HepG2 (cell line): ENCODE measurements around the gene PCYT2. TPM values are rescaled to one million over a fixed set of nuclear protein-coding genes. Genes with fewer than 3 reads are reported as not detected.

ENCODE experiments used
- ATAC-seq: fragments of 200-7000 bp; cut with Tn5 transposase; 3 replicates; pipeline ENCODE4 v1.9.1; 2020; ENCODE audit warnings: mild to moderate bottlenecking, moderate library complexity
- BruUV-seq: library from RNA; stranded (reverse); fragments of 400-500 nt; replicated peaks from 2 replicates; lab custom pipeline; 2021; lab: Mats Ljungman, UMichigan
- CTCF ChIA-PET: fragments of 300-600 bp; formaldehyde crosslinking; extraction: SDS; loops from one replicate; lab custom pipeline; 2021; ENCODE audit warnings: low total read pairs, inconsistent platforms, low intra/inter-chr PET ratio; lab: Yijun Ruan, JAX
- POLR2A ChIA-PET: fragments of 350-600 bp; sonication (Branson Sonifier 250); formaldehyde crosslinking; loops from one replicate; lab custom pipeline; 2020; ENCODE audit warnings: antibody characterized with exemption, inconsistent platforms; lab: Yijun Ruan, JAX
- DNase-seq: peaks from one replicate; pipeline ENCODE4 v3.0.0-alpha.2; 2015; ENCODE audit warnings: low spot score
- FAIRE-seq: peaks from 3 replicates; lab custom pipeline; 2011; peaks lifted over from hg19 to GRCh38; lab: Jason Lieb, UNC
- H2AFZ ChIP-seq: one replicate; pipeline ENCODE4 v1.6.1; 2011; ENCODE audit warnings: low read length, inconsistent platforms
- H3K27ac ChIP-seq: fragments of 300-600 bp; 3 replicates; pipeline ENCODE4 v1.8.0; 2011; ENCODE audit warnings: mixed run types, mild to moderate bottlenecking, mixed read lengths, low read length, inconsistent platforms; ENCODE audit not compliant: insufficient read depth; ENCODE audit errors: extremely low read length
- H3K27me3 ChIP-seq, 2 experiments: fragments of 200-600 bp in 1 of 2; 2 replicates in 1 of 2; 3 replicates in 1 of 2; pipeline versions ENCODE4 v1.6.0 to v1.8.0; 2011; ENCODE audit warnings: low read length in 2 of 2, mild to moderate bottlenecking in 2 of 2, moderate library complexity in 2 of 2, inconsistent platforms in 1 of 2; ENCODE audit not compliant: insufficient read depth in 2 of 2, control insufficient read depth in 1 of 2
- H3K36me3 ChIP-seq, 2 experiments: fragments of 200-600 bp in 1 of 2; replicated peaks in 1 of 2; 2 replicates in 1 of 2; 3 replicates in 1 of 2; pipeline versions ENCODE4 v1.5.1 to v1.8.0; 2011; ENCODE audit warnings: low read length in 2 of 2, inconsistent platforms in 1 of 2; ENCODE audit not compliant: insufficient read depth in 2 of 2, control insufficient read depth in 1 of 2
- H3K4me1 ChIP-seq: 2 replicates; pipeline ENCODE4 v1.5.1; 2012; ENCODE audit warnings: low read length, inconsistent platforms; ENCODE audit not compliant: insufficient read depth
- H3K4me2 ChIP-seq: 2 replicates; pipeline ENCODE4 v1.6.0; 2011; ENCODE audit warnings: low read depth, low read length, inconsistent platforms
- H3K4me3 ChIP-seq, 3 experiments: fragments of 200-600 bp in 1 of 3; sonication (generic), shearing (Covaris generic) in 1 of 3; replicated peaks in 1 of 3; 2 replicates each; pipeline ENCODE4 v1.5.1; 2011 to 2016; ENCODE audit warnings: low read length in 3 of 3, inconsistent platforms in 2 of 3, low read depth in 2 of 3, mild to moderate bottlenecking in 2 of 3, control low read depth in 1 of 3, mixed read lengths in 1 of 3; ENCODE audit not compliant: insufficient read depth in 1 of 3
- H3K79me2 ChIP-seq: one replicate; pipeline ENCODE4 v1.6.1; 2011; ENCODE audit warnings: low read length, inconsistent platforms; ENCODE audit not compliant: insufficient read depth
- H3K9ac ChIP-seq: 2 replicates; pipeline ENCODE4 v1.6.0; 2011; ENCODE audit warnings: mild to moderate bottlenecking, low read depth, low read length, inconsistent platforms; ENCODE audit not compliant: insufficient read depth
- H3K9me3 ChIP-seq: 2 replicates; pipeline ENCODE4 v1.5.1; 2012; ENCODE audit warnings: mild to moderate bottlenecking, low read length
- H4K20me1 ChIP-seq: 2 replicates; pipeline ENCODE4 v1.6.0; 2011; ENCODE audit warnings: inconsistent platforms, mild to moderate bottlenecking, low read length, moderate library complexity; ENCODE audit not compliant: insufficient read depth
- ADNP ChIP-seq: sonication (generic); formaldehyde crosslinking; IDR thresholded peaks from 2 replicates; pipeline ENCODE4 v1.4.0; 2020; ENCODE audit warnings: missing genetic modification reagents
- EED ChIP-seq: sonication (generic); formaldehyde crosslinking; IDR thresholded peaks from 2 replicates; pipeline ENCODE4 v1.5.0; 2020; ENCODE audit warnings: mild to moderate bottlenecking, missing genetic modification reagents
- HIVEP1 ChIP-seq: sonication (generic); formaldehyde crosslinking; IDR thresholded peaks from 2 replicates; pipeline ENCODE4 v1.4.0; 2020; ENCODE audit warnings: mild to moderate bottlenecking, missing genetic modification reagents
- KLF15 ChIP-seq: sonication (generic); formaldehyde crosslinking; IDR thresholded peaks from 2 replicates; pipeline ENCODE4 v1.8.1; 2023; ENCODE audit warnings: borderline replicate concordance, mild to moderate bottlenecking, inconsistent platforms, missing genetic modification reagents, mixed read lengths
- MEF2D ChIP-seq: sonication (generic); formaldehyde crosslinking; IDR thresholded peaks from 2 replicates; pipeline ENCODE4 v1.5.1; 2020; ENCODE audit warnings: mild to moderate bottlenecking, missing genetic modification reagents
- PLRG1 ChIP-seq: fragments of 450-650 bp; conservative IDR thresholded peaks from 2 replicates; pipeline ENCODE4 v1.6.1; 2016
- RBFOX2 ChIP-seq: fragments of 200-400 bp; formaldehyde crosslinking; IDR thresholded peaks from 2 replicates; pipeline ENCODE4 v1.6.1; 2017; ENCODE audit warnings: low read depth, mild to moderate bottlenecking, low read length
- SIX1 ChIP-seq: sonication (generic); formaldehyde crosslinking; IDR thresholded peaks from 2 replicates; pipeline ENCODE4 v1.4.0; 2020; ENCODE audit warnings: missing genetic modification reagents, borderline replicate concordance
- ZIK1 ChIP-seq: sonication (generic); formaldehyde crosslinking; IDR thresholded peaks from 2 replicates; pipeline ENCODE4 v1.5.0; 2020; ENCODE audit warnings: mild to moderate bottlenecking, low read depth, missing genetic modification reagents, borderline replicate concordance
- ZNF143 ChIP-seq: sonication (generic); formaldehyde crosslinking; IDR thresholded peaks from 2 replicates; pipeline ENCODE4 v1.4.0; 2020; ENCODE audit warnings: missing genetic modification reagents
- ZNF724P ChIP-seq: sonication (generic); formaldehyde crosslinking; IDR thresholded peaks from 2 replicates; pipeline ENCODE4 v1.8.0; 2022; ENCODE audit warnings: missing genetic modification reagents, borderline replicate concordance
- ZNF772 ChIP-seq: sonication (generic); formaldehyde crosslinking; IDR thresholded peaks from 2 replicates; pipeline ENCODE4 v1.5.0; 2020; ENCODE audit warnings: mild to moderate bottlenecking, missing genetic modification reagents
- WGBS: methylation state at CpG from one replicate; pipeline ENCODE4 v1.1.6; 2017; ENCODE audit warnings: low lambda C conversion rate; 5-methylcytosine and 5-hydroxymethylcytosine counted together
- in situ Hi-C: cut with HindIII; loops from 2 replicates; pipeline ENCODE4 v1.10.0; 2017; ENCODE audit warnings: low pct_unique_long_range_greater_than_20kb; ENCODE audit not compliant: extremely low pct_ligation_motif_present
- intact Hi-C: fragments of 100-400 bp; cut with micrococcal nuclease; formaldehyde crosslinking; loops from one replicate; pipeline ENCODE4 v1.10.0; 2022; ENCODE audit not compliant: unreplicated experiment
- polyA plus RNA-seq, 8 experiments: library from polyadenylated mRNA; depleted of rRNA in 3 of 8; stranded (reverse) in 7 of 8; unstranded in 1 of 8; fragments of >200 nt; fragmentation: Illumina TruSeq in 4 of 8; extraction: Trizol in 4 of 8; gene quantifications; 2 replicates each; pipeline versions ENCODE4 v1.2.1 to v1.2.3, GENCODE V29; 2011 to 2016; ENCODE audit warnings: low read depth in 4 of 8, missing spikeins in 1 of 8, mixed read lengths in 1 of 8; ENCODE audit not compliant: insufficient read depth in 1 of 8
- total RNA-seq, 5 experiments: library from RNA; depleted of rRNA; stranded (reverse); fragments of >200 nt; fragmentation: Illumina TruSeq; extraction: Trizol; gene quantifications; 2 replicates each; pipeline ENCODE4 v1.2.3, GENCODE V29; 2016; ENCODE audit warnings: low read depth in 1 of 5
- TF ChIP-seq, protein P1 (sequence below): sonication (generic); formaldehyde crosslinking; IDR thresholded peaks from 2 replicates; pipeline ENCODE4 v1.5.0; 2020; ENCODE audit warnings: missing genetic modification reagents, mild to moderate bottlenecking, borderline replicate concordance
- TF ChIP-seq, protein P2 (sequence below): sonication (generic); formaldehyde crosslinking; IDR thresholded peaks from 2 replicates; pipeline ENCODE4 v1.5.0; 2020; ENCODE audit warnings: mild to moderate bottlenecking, missing genetic modification reagents, moderate library complexity
- TF ChIP-seq, protein P3 (sequence below): sonication (generic); formaldehyde crosslinking; IDR thresholded peaks from 2 replicates; pipeline ENCODE4 v1.5.1; 2020; ENCODE audit warnings: missing genetic modification reagents, mild to moderate bottlenecking, borderline replicate concordance

The PCYT2 gene
- total and polyA plus RNA-seq, 2 of the 13 experiments (the other 11 are each of a cell fraction or from before 2014, with no cell fraction given): 147 to 297 TPM

DNA sequence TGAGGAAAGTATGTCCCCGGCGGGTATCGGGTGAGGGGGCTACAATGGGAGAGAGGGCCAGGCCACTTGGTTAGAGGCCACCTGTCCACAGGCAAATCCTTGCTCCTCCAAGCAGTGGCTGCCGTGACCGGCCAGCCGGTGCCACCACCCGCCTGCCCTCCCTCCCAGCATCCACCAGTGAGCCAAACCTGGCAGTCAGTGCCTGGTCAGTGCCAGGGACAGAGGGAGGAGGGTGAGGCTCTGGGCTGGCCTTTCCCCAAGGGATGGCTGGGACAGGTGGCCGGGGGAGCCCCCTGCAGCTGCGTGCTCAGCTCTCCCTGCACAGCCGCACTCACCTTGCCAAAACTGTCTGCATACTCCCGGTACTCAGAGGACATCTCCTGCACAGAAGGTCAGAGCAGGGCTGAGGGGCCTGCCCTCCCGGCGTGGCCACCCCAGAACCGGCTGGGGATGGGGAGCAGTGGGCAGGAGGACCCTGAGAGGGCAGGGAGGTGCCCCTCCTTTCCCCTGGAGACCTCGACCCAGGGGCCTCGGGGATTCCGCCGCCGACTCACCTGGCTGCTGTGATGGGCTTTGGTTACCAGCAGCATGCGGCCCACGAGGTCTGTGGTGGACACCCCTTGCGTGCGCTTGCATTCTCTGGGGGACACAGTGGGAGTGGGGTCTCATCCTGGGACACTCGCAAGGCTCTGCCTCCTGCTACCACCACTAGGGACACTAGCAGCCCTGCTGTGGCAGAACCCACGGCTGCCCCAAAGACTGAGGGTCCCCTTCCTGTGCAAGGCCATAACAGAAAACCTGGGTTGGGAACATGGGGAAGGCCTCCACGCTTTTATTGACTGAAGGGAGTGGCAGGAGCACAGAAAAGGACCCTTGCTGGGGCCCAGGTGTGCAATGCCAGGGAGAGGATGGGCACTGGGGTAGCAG is 3.7 kb downstream of the PCYT2 start:
- DNase-seq (no peak), ATAC-seq (no peak), FAIRE-seq (no peak)
- BruUV-seq: no TSS peak
- in situ Hi-C loops: no loop called here
- peaks cover 38% of the 10 kb centered on the region for H3K4me1 ChIP-seq
- no peak overlapping the region for H2AFZ ChIP-seq
- no peak overlapping the region for H3K9ac ChIP-seq
- CTCF ChIA-PET: no interaction called here
- no peak overlapping the region for H3K4me3 ChIP-seq
- peaks cover 33% of the 10 kb centered on the region for H3K79me2 ChIP-seq
- WGBS: 93% methylated on average over 21 of the region's 26 CpGs
- no peaks in the 10 kb centered on the region; a peak in 1 of 5 replicates for H3K27me3 ChIP-seq
- no peaks in the 10 kb centered on the region for H3K9me3 ChIP-seq
- POLR2A ChIA-PET: interaction anchor here (1.1 to 2.0 kb wide), 3 partner anchors 10 to 86 kb away, joined by 3 to 5 read pairs (median 3); no protein-coding TSS in a partner anchor
- intact Hi-C loops: no loop called here
- peaks cover 47 to 63% of the 10 kb centered on the region in 2 experiments for H3K36me3 ChIP-seq
- peaks cover 14% of the 10 kb centered on the region; the same call in 1 of the 2 replicates for H4K20me1 ChIP-seq
- no peak overlapping the region for H3K4me2 ChIP-seq
- H3K27ac ChIP-seq: peak overlapping the region; percentile 99
- TF ChIP-seq ZNF724P (0 out of 2 replicates have a peak, but pooled peaks have one; percentile 21), ADNP (CRISPR knock-in tag) (0 out of 2 replicates have a peak, but pooled peaks have one; percentile 25), ZNF772 (0 out of 2 replicates have a peak, but pooled peaks have one; percentile 26), ZIK1 (CRISPR knock-in tag) (no peak), MEF2D (CRISPR knock-in tag) (peak; percentile 12; the same call in 1 of the 2 replicates), RBFOX2 (peak; percentile 65), ZNF143 (0 out of 2 replicates have a peak, but pooled peaks have one; percentile 12), HIVEP1 (peak; percentile 64; the same call in 1 of the 2 replicates), EED (CRISPR knock-in tag) (0 out of 2 replicates have a peak, but pooled peaks have one; percentile 74), KLF15 (0 out of 2 replicates have a peak, but pooled peaks have one; percentile 48), PLRG1 (no peak), SIX1 (CRISPR knock-in tag) (no peak)
- TF ChIP-seq, protein P1, sequence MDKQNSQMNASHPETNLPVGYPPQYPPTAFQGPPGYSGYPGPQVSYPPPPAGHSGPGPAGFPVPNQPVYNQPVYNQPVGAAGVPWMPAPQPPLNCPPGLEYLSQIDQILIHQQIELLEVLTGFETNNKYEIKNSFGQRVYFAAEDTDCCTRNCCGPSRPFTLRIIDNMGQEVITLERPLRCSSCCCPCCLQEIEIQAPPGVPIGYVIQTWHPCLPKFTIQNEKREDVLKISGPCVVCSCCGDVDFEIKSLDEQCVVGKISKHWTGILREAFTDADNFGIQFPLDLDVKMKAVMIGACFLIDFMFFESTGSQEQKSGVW (CRISPR knock-in tag): no peak
- TF ChIP-seq, protein P2, sequence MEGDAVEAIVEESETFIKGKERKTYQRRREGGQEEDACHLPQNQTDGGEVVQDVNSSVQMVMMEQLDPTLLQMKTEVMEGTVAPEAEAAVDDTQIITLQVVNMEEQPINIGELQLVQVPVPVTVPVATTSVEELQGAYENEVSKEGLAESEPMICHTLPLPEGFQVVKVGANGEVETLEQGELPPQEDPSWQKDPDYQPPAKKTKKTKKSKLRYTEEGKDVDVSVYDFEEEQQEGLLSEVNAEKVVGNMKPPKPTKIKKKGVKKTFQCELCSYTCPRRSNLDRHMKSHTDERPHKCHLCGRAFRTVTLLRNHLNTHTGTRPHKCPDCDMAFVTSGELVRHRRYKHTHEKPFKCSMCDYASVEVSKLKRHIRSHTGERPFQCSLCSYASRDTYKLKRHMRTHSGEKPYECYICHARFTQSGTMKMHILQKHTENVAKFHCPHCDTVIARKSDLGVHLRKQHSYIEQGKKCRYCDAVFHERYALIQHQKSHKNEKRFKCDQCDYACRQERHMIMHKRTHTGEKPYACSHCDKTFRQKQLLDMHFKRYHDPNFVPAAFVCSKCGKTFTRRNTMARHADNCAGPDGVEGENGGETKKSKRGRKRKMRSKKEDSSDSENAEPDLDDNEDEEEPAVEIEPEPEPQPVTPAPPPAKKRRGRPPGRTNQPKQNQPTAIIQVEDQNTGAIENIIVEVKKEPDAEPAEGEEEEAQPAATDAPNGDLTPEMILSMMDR (CRISPR knock-in tag): 0 out of 2 replicates have a peak, but pooled peaks have one; percentile 7
- TF ChIP-seq, protein P3, sequence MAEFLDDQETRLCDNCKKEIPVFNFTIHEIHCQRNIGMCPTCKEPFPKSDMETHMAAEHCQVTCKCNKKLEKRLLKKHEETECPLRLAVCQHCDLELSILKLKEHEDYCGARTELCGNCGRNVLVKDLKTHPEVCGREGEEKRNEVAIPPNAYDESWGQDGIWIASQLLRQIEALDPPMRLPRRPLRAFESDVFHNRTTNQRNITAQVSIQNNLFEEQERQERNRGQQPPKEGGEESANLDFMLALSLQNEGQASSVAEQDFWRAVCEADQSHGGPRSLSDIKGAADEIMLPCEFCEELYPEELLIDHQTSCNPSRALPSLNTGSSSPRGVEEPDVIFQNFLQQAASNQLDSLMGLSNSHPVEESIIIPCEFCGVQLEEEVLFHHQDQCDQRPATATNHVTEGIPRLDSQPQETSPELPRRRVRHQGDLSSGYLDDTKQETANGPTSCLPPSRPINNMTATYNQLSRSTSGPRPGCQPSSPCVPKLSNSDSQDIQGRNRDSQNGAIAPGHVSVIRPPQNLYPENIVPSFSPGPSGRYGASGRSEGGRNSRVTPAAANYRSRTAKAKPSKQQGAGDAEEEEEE: no peak
